ENCODE results near the gene PDIA6. TPM values are rescaled to one million over a fixed set of nuclear protein-coding genes. Genes with fewer than 3 reads are reported as not detected.

PDIA6 gene, protein sequence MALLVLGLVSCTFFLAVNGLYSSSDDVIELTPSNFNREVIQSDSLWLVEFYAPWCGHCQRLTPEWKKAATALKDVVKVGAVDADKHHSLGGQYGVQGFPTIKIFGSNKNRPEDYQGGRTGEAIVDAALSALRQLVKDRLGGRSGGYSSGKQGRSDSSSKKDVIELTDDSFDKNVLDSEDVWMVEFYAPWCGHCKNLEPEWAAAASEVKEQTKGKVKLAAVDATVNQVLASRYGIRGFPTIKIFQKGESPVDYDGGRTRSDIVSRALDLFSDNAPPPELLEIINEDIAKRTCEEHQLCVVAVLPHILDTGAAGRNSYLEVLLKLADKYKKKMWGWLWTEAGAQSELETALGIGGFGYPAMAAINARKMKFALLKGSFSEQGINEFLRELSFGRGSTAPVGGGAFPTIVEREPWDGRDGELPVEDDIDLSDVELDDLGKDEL
- 100 to 1,000 TPM in 1 of 4 donors, 10 to 100 TPM in 3; 81.3 to 138 (median 90.3) TPM for total RNA-seq

DNA sequence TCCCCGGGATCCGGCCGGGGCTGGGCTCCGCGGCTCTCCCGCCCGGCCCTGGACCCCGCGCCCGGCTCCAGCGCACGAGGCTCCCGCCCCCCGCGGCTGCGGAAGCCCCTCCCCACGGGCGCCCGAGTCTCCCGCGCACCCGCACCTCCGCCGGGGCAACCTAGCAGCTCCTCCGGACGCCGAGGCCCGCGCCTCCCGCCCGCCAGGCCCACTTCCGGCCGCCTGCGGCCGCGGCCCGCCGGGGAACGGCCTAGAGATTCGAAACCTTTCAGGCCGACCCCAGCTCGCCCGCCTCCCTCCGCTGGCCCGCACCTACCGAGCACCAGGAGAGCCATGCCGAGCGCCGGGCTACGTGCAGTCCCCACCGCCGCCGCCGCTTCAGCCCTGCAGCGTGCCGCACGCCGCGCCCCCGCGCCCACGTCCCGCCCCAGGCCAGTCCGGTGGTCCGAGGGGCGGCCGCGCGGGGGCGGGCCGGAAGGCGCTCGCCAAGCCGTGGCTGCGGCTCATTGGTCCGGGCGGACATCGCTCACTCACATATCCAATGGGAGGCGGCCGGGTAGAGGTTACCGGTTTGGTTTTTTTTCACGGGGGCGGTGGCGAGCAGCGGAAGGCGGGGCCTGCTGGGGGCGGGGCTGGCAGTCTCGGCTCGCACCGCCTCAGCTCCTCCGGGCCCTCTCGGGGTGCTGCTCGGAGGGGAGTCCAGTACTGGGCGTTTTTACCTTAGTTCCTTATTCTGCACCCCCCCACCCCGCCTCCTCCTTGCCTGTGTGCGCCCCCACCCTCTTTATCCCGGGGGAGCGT, at the start of gene PDIA6:
Gene PDIA6 (minus strand): TSS at position 424 of the 801 bp plus-strand sequence. CDS start 89 bp downstream, at position 335.
- Histone ChIP-seq H3K27ac (peak within 1 kb of the TSS; percentile 45 to 94 (median 92)), H3K27me3 (no peaks in the 10 kb centered on the region), H3K4me1 (peaks cover 0 to 47% (median 0%) of the 10 kb centered on the region in 3 donors), H3K9me3 (no peaks in the 10 kb centered on the region), H3K36me3 (no peaks in the 10 kb centered on the region), H3K4me3 (peak within 1 kb of the TSS; percentile 48 to 76)
- TF ChIP-seq, protein P1, sequence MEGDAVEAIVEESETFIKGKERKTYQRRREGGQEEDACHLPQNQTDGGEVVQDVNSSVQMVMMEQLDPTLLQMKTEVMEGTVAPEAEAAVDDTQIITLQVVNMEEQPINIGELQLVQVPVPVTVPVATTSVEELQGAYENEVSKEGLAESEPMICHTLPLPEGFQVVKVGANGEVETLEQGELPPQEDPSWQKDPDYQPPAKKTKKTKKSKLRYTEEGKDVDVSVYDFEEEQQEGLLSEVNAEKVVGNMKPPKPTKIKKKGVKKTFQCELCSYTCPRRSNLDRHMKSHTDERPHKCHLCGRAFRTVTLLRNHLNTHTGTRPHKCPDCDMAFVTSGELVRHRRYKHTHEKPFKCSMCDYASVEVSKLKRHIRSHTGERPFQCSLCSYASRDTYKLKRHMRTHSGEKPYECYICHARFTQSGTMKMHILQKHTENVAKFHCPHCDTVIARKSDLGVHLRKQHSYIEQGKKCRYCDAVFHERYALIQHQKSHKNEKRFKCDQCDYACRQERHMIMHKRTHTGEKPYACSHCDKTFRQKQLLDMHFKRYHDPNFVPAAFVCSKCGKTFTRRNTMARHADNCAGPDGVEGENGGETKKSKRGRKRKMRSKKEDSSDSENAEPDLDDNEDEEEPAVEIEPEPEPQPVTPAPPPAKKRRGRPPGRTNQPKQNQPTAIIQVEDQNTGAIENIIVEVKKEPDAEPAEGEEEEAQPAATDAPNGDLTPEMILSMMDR (IDR thresholded peaks at IDR 0.05): peak in 3 of 4 experiments; percentile 21 to 59 (median 57)
- TF ChIP-seq POLR2AphosphoS5 (IDR thresholded peaks at IDR 0.05) (peak; percentile 50), POLR2A (IDR thresholded peaks at IDR 0.05) (peak; percentile 71 to 80), EP300 (IDR thresholded peaks at IDR 0.05) (no peak)
- peak; percentile 100 for ATAC-seq
- WGBS, 2 donors (ENCODE audit: low coverage in 1 of 2): 0% methylated on average over 6 to 11 of the region's 98 CpGs

GRCh38 chr2:10862330-10862729, 49.7 kb upstream of the PDIA6 start:
- peaks cover 0 to 12% (median 0%) of the 10 kb centered on the region in 3 donors for H3K4me1 ChIP-seq
- H3K4me3 ChIP-seq: no peak overlapping the region
- no peak for ATAC-seq
- no peaks in the 10 kb centered on the region for H3K36me3 ChIP-seq
- peaks cover 11% of the 10 kb centered on the region for H3K27me3 ChIP-seq
- 70 to 73% methylated on average over 2 of the region's 10 CpGs for whole genome bisulfite sequencing, 2 donors (ENCODE audit: low coverage in 1 of 2)
- TF ChIP-seq POLR2AphosphoS5 (IDR thresholded peaks at IDR 0.05): no peak
- no peaks in the 10 kb centered on the region for H3K9me3 ChIP-seq
- H3K27ac ChIP-seq: no peak overlapping the region

- TF ChIP-seq POLR2A (IDR thresholded peaks at IDR 0.05): no peak
- no peak for ATAC-seq
- no peaks in the 10 kb centered on the region for H3K9me3 ChIP-seq
- H3K4me1 ChIP-seq: peaks cover 0 to 10% (median 0%) of the 10 kb centered on the region in 3 donors
- peaks cover 11% of the 10 kb centered on the region for H3K27me3 ChIP-seq
- no peak overlapping the region for H3K4me3 ChIP-seq
- no peaks in the 10 kb centered on the region for H3K36me3 ChIP-seq
- 83 to 93% methylated on average over 4 to 5 of the region's 5 CpGs for WGBS, 2 donors (ENCODE audit: low coverage in 1 of 2)
- no peak overlapping the region for H3K27ac ChIP-seq
Measured at GRCh38 chr2:10861765-10862164, 49.2 kb upstream of the PDIA6 start.

GRCh38 chr2:10860814-10861325, 48.3 kb upstream of the PDIA6 start:
- peaks cover 11% of the 10 kb centered on the region for H3K27me3 ChIP-seq
- WGBS, 2 donors (ENCODE audit: low coverage in 1 of 2): 59 to 79% methylated on average over 2 to 6 of the region's 8 CpGs
- H3K9me3 ChIP-seq: no peaks in the 10 kb centered on the region
- H3K4me3 ChIP-seq: no peak overlapping the region
- no peak for ATAC-seq
- no peak overlapping the region for H3K27ac ChIP-seq
- TF ChIP-seq EP300 (IDR thresholded peaks at IDR 0.05) (no peak), POLR2AphosphoS5 (IDR thresholded peaks at IDR 0.05) (no peak), POLR2A (IDR thresholded peaks at IDR 0.05) (no peak)
- TF ChIP-seq, protein P1 (IDR thresholded peaks at IDR 0.05): no peak
- no peaks in the 10 kb centered on the region for H3K36me3 ChIP-seq
- H3K4me1 ChIP-seq: peaks cover 0 to 7% (median 0%) of the 10 kb centered on the region in 3 donors

GRCh38 chr2:10860081-10860813, 47.7 kb upstream of the PDIA6 start:
- H3K4me1 ChIP-seq: peaks cover 0 to 7% (median 0%) of the 10 kb centered on the region in 3 donors
- no peaks in the 10 kb centered on the region for H3K9me3 ChIP-seq
- WGBS, 2 donors (ENCODE audit: low coverage in 1 of 2): 63 to 64% methylated on average over 4 to 12 of the region's 13 CpGs
- H3K36me3 ChIP-seq: no peaks in the 10 kb centered on the region
- no peak overlapping the region for H3K4me3 ChIP-seq
- ATAC-seq: no peak
- H3K27ac ChIP-seq: no peak overlapping the region
- peaks cover 11% of the 10 kb centered on the region for H3K27me3 ChIP-seq
- TF ChIP-seq, protein P1 (IDR thresholded peaks at IDR 0.05): no peak
- no peak for TF ChIP-seq EP300 (IDR thresholded peaks at IDR 0.05)
